Tongue (tissue), 2 donors: Measurements from ENCODE around the gene SMG5. TPM values are rescaled to one million over a fixed set of nuclear protein-coding genes. Genes with fewer than 3 reads are reported as not detected.
A peak's percentile ranks its signal among the peaks of the same experiment; 100 is the strongest.

Source experiments
- DNase-seq: peaks from one replicate; pipeline ENCODE4 v3.0.0-alpha.2; 2015
- total RNA-seq: library from RNA; depleted of rRNA; stranded (reverse); fragments of >200 nt; gene quantifications from one replicate; pipeline ENCODE4 v1.2.3, GENCODE V29; 2014

Gene SMG5
- total RNA-seq, 1 donor from 2014 or later, result 52.1 TPM

DNA sequence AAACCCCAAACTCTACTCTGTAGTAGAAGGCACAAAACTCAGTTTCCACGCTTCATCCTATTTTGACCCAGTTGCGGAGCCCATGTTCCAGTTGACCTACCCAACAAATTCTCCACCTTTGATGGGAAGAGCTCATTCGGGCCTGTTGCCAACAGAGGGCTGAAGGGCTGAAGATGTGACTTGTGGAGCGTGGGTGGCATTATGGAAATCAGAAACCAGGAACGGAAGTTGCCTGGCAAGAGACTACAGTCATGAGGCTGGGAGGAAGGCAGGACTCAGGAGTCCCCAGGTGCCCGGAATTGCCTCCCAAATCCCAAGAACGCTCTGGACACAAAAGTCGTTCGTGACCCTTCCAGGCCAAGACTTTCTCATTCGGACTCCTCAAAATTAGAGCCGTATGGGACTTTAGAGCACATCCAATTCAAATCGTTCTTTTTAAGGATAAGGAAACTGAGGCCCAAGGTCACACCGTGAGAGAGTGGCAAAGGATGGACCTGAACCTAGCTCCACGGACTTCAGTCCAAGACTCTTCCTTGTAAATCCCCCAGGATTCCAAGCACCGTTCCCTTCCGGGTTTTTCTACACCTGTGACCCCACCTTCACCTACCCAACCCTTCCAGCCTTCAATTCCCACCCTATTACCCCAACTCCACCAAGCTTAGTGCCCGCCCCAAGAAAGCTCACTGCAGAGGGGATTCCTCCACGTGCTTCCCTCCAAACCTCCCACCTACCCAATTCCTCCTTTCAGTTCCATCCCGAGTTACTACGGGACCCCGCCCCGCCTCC is 739 bp downstream of the SMG5 start:
- peak; percentile 22 for DNase-seq

- peak; percentile 56 for DNase-seq
Observed at GRCh38 chr1:156281281-156281680, 1.3 kb downstream of the SMG5 start.

GRCh38 chr1:156279837-156280236 is 2.8 kb downstream of the SMG5 start:
- no peak for DNase-seq

DNA sequence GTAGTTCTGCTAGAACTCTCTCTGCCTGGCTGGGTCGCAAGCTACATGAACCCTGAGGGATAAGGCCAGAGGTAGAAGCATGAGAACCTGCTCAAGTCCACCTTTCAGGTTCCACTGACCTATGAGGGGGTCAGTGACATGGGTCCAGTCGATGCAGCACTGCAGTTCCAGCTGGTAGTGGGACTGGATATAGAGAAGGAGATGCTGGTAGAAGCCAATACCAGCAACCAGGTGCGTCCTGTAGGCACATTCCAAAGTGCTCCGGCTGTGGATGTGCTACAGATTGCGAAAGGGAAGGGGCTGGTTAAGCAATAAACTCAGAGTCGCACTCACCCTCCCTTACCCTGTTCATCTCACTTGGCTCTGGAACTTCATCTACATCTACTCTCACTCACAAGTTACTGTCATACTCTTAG is 5.7 kb downstream of the SMG5 start:
- no peak for DNase-seq

DNA sequence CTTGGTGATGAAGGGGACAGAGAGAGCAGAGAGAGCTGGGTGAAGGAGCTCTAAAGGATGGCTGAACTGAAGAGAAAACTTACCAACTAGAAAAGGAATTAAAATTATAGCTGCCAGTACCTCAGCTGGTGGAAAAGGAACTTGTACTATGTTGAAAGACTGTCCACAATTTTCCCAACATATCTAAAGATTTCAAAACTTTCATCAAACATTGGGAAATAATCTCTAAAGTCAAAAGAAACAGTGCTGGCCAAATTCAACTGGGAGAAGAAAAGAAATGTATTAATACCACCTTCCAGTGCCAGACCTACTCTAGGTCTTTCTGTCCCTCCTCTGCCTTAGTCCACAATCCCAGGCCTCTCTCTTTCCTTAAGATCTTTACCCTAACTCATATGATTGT is 6.1 kb downstream of the SMG5 start:
- DNase-seq, result no peak

DNA sequence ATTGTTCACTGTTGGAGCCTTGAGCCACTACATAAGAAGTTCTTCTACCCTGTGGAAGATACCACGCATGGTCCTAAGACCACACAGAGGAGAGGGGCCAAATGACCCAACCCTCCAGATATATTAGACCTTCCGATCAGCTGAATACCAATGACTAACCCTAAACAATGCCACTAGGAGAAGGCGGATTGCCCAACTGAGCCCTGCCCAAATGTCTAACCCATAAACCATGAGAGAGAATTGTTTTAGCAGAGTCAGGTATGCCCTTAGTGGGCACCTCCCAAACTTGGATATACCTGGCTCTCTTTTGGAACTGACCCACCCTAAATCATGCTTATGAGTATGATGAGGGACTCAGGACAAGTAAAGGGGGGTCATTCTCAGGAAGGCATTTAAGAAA is 12.3 kb downstream of the SMG5 start:
- no peak for DNase-seq

DNA sequence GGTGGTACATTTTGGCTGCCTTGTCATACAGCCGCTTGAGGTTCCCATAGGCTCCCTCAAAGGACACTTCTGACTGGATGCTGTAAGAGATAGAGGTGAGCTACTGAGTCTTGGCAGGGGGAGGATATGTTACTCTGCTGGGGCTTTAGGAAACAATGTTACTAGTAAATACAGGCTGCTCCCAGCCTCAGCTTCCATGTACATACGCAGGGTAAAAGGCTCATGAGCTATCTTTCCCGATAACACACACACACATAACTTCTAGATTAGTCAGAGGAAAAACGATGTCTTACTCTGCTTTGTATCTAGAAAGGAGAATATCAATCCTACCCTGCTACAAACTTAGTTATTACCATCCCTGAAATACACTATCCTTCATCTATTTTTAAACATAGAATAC is 14.3 kb downstream of the SMG5 start:
- no peak for DNase-seq

- no peak for DNase-seq
Observed at GRCh38 chr1:156266051-156266450, 16.6 kb downstream of the SMG5 start.

- DNase-seq, result no peak
Observed at GRCh38 chr1:156263288-156263655, 19.4 kb downstream of the SMG5 start.

- DNase-seq, result no peak
Observed at GRCh38 chr1:156262461-156263287, 20.0 kb downstream of the SMG5 start.

DNA sequence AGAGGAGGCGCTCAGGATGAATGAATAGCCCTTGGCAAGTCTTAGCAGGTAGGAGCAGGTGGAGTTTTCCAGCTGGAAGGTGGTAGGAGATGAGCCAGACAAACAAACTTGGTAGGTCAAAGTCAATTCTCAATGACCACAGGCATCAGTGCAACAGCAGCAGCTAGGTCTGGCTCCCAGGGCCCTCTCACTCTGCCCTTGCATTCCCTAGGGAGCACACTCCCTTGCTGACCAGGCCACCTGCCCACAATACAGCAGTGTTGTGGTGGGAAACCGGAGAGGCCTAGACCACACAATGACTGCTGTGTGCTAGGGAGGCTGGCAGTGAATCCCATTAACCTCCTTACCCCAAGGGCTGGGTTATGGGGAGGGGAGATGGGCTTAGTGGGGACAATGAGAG is 21.7 kb downstream of the SMG5 start:
- no peak for DNase-seq

DNA sequence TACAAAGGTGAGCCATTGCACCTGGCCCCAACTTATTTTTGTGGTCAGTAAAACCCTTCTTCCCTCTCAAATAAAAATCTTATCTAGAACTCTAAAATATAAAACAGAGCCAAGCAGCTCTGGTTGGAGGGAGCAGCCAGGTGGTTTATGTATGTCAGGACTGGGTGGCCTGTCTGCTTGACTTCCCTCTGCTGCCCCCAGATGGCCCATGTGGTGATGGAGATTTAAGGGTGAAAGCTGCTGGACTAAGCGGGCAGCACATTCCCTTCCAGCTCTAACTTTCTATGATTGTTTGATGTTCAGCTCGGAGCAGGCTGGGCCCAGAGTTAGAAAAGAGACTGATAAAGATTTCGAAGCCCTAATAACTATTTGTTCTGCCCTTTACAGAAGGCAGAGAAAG is 22.8 kb downstream of the SMG5 start:
- peak; percentile 65 for DNase-seq

DNA sequence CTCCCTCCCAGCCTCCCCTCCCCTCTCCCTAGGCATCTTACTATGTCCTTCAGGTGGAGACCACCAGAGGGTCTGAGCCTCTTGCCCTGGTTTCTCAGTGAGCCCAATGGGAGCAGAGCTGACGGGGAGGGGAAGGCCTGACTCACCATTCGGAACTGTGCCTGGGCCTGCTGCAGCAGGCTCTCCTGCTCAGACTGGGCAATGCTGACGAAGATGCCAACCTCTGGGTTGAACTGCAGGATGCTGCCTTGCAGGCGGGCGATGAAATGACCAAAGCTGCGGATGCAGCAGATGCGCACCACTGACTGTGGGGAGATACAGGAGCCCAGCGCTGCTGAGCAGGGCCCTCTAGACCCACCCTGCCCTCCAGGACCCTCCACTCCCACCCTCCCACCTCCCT is 23.8 kb downstream of the SMG5 start:
- DNase-seq, result no peak

GRCh38 chr1:156257711-156258110 is 24.9 kb downstream of the SMG5 start:
- DNase-seq, result no peak

DNA sequence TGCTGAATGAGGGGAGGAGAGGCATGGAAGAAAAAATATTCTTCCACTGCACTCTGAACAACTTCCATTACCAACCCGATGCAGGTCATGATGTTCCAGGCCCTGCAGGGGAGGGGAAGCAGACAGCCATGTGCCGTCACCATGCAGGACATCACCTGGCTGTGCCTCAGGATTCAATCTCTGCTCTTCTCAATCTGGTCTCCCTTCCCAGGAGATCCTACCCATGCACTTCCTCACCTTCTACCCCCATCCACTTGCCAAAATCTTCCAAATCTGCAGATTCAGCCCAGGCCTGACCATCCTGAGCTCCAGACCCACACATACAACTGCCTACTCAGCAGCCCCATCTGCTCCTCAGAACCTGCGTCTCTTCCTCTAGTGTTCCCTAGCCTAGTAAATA is 29.0 kb downstream of the SMG5 start:
- no peak for DNase-seq

- DNase-seq, result no peak
Observed at GRCh38 chr1:156251527-156251926, 31.1 kb downstream of the SMG5 start.

GRCh38 chr1:156249593-156249992 is 33.0 kb downstream of the SMG5 start:
- no peak for DNase-seq

DNA sequence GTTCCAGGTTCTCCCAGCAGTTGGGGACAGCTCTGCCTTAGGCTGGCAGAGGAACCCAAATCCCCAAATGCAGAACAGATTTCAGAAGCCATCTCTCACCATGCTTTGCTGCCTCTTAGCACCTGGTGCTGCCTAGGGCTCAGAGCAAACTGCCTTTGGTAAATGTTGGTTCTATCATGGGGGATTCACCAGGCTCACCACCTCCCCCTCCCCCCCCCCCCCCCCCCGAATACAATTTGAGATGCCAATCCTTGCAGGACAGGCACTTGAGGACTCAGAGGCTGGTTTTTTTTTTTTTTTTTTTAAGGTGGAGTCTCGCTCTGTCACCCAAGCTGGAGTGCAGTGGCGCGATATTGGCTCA is 34.3 kb downstream of the SMG5 start:
- DNase-seq, result no peak

- no peak for DNase-seq
Observed at GRCh38 chr1:156247460-156248322, 34.9 kb downstream of the SMG5 start, which contains the start of gene PAQR6. Gene PAQR6 (minus strand): TSS chr1:156248056. CDS start chr1:156246731, 1,325 bp downstream.

GRCh38 chr1:156246781-156247459 is 35.7 kb downstream of the SMG5 start:
- DNase-seq, result no peak

- DNase-seq, result no peak
Observed at GRCh38 chr1:156246241-156246780, 36.3 kb downstream of the SMG5 start.
